A549 (cell line): Measurements from ENCODE around the gene CDC42BPB. TPM values are rescaled to one million over a fixed set of nuclear protein-coding genes. Genes with fewer than 3 reads are reported as not detected.

Source experiments
- ATAC-seq, 2 experiments: fragments of 200-7000 bp in 1 of 2; fragments of >200 bp in 1 of 2; cut with Nextera tagmentation in 1 of 2; cut with Tn5 transposase in 1 of 2; 3 replicates each; pipeline versions ENCODE4 v1.8.0 to v1.9.1; 2018 to 2020; ENCODE audit warnings: mild to moderate bottlenecking in 1 of 2, moderate library complexity in 1 of 2
- CTCF ChIA-PET: fragments of 300-600 bp; sonication (Branson Sonifier 250); formaldehyde crosslinking; extraction: SDS; loops from one replicate; lab custom pipeline; 2021; ENCODE audit warnings: antibody characterized with exemption, inconsistent platforms; lab: Yijun Ruan, JAX
- POLR2A ChIA-PET: fragments of 350-600 bp; formaldehyde crosslinking; extraction: SDS; loops from one replicate; lab custom pipeline; 2021; ENCODE audit warnings: antibody characterized with exemption, inconsistent platforms; lab: Yijun Ruan, JAX
- DNase-seq, 2 experiments: peaks; one replicate each; pipeline versions ENCODE4 v3.0.0 to v3.0.0-alpha.2; 2011 to 2016; ENCODE audit warnings: low read depth in 1 of 2, low spot score in 1 of 2
- FAIRE-seq: peaks from 2 replicates; lab custom pipeline; 2011; peaks lifted over from hg19 to GRCh38; lab: Jason Lieb, UNC
- H3K27ac ChIP-seq, 2 experiments: fragments of >200 bp; sonication (Bioruptor Twin); formaldehyde crosslinking; 3 replicates each; pipeline ENCODE4 v1.5.1; 2016 to 2017
- H3K4me1 ChIP-seq: fragments of >200 bp; sonication (Bioruptor Twin); formaldehyde crosslinking; 3 replicates; pipeline ENCODE4 v1.6.1; 2016
- H3K4me2 ChIP-seq: fragments of >200 bp; sonication (Bioruptor Twin); formaldehyde crosslinking; 3 replicates; pipeline ENCODE4 v1.6.1; 2016
- H3K4me3 ChIP-seq: fragments of >200 bp; sonication (Bioruptor Twin); formaldehyde crosslinking; 3 replicates; pipeline ENCODE4 v1.5.1; 2016
- H3K9me3 ChIP-seq: fragments of >200 bp; sonication (Bioruptor Twin); formaldehyde crosslinking; 3 replicates; pipeline ENCODE4 v1.6.1; 2016
- BHLHE40 ChIP-seq: IDR thresholded peaks from 2 replicates; pipeline ENCODE4 v1.6.1; 2012; ENCODE audit warnings: low read depth, low read length, inconsistent platforms
- CHD2 ChIP-seq: fragments of 150-350 bp; IDR thresholded peaks from 2 replicates; pipeline ENCODE4 v1.6.1; 2014; ENCODE audit warnings: low read length; ENCODE audit not compliant: partially characterized antibody
- CHD4 ChIP-seq: fragments of 200-600 bp; sonication (generic); IDR thresholded peaks from 2 replicates; pipeline ENCODE4 v1.6.1; 2016; ENCODE audit warnings: antibody characterized with exemption, mild to moderate bottlenecking, borderline replicate concordance
- EHF ChIP-seq: fragments of 250-450 bp; sonication (Bioruptor Pico); IDR thresholded peaks from 2 replicates; pipeline ENCODE4 v1.5.0; 2020; ENCODE audit warnings: mild to moderate bottlenecking
- FOSB ChIP-seq: fragments of 250-450 bp; sonication (Bioruptor Pico); IDR thresholded peaks from 2 replicates; pipeline ENCODE4 v1.5.0; 2020; ENCODE audit warnings: mild to moderate bottlenecking, moderate library complexity
- HDAC2 ChIP-seq: fragments of 200-600 bp; sonication (generic); IDR thresholded peaks from 2 replicates; pipeline ENCODE4 v1.6.1; 2016
- HOXA7 ChIP-seq: fragments of 250-450 bp; sonication (Bioruptor Pico); IDR thresholded peaks from 2 replicates; pipeline ENCODE4 v1.5.0; 2020; ENCODE audit warnings: mild to moderate bottlenecking, moderate library complexity
- HOXB5 ChIP-seq: fragments of 250-450 bp; sonication (Bioruptor Pico); IDR thresholded peaks from 2 replicates; pipeline ENCODE4 v1.5.0; 2020; ENCODE audit warnings: mild to moderate bottlenecking, moderate library complexity
- MYC ChIP-seq: IDR thresholded peaks from 2 replicates; pipeline ENCODE4 v1.6.1; 2012; ENCODE audit warnings: mild to moderate bottlenecking, inconsistent platforms, low read length, improper control_type of control experiment, borderline replicate concordance
- POLR2AphosphoS2 ChIP-seq: conservative IDR thresholded peaks from 2 replicates; pipeline ENCODE4 v1.6.1; 2012; ENCODE audit warnings: low read length, improper control_type of control experiment, inconsistent platforms
- RARB ChIP-seq: fragments of 250-450 bp; sonication (Bioruptor Pico); IDR thresholded peaks from 2 replicates; pipeline ENCODE4 v1.8.0; 2021; ENCODE audit warnings: mild to moderate bottlenecking, moderate library complexity
- RFX5 ChIP-seq: fragments of 450-650 bp; IDR thresholded peaks from 2 replicates; pipeline ENCODE4 v1.7.1; 2014; ENCODE audit warnings: antibody characterized with exemption, mild to moderate bottlenecking, moderate library complexity
- RNF2 ChIP-seq: fragments of 200-600 bp; sonication (generic); IDR thresholded peaks from 2 replicates; pipeline ENCODE4 v1.6.1; 2016; ENCODE audit warnings: low read depth, mild to moderate bottlenecking, antibody characterized with exemption, moderate library complexity, borderline replicate concordance
- SREBF2 ChIP-seq: fragments of 450-650 bp; IDR thresholded peaks from 2 replicates; pipeline ENCODE4 v1.6.1; 2014; ENCODE audit warnings: mild to moderate bottlenecking, moderate library complexity
- ZC3H11A ChIP-seq: fragments of 450-650 bp; IDR thresholded peaks from 2 replicates; pipeline ENCODE4 v1.6.1; 2014; ENCODE audit warnings: antibody characterized with exemption, mild to moderate bottlenecking
- ZNF302 ChIP-seq: fragments of 250-450 bp; sonication (Bioruptor Pico); IDR thresholded peaks from 2 replicates; pipeline ENCODE4 v1.9.0; 2021; ENCODE audit warnings: inconsistent platforms, mild to moderate bottlenecking, moderate library complexity
- ZSCAN20 ChIP-seq: fragments of 250-450 bp; sonication (Bioruptor Pico); IDR thresholded peaks from 2 replicates; pipeline ENCODE4 v1.8.0; 2022; ENCODE audit warnings: mild to moderate bottlenecking, moderate library complexity
- WGBS: methylation state at CpG from one replicate; pipeline ENCODE4 v1.1.6; 2017; ENCODE audit errors: missing lambda C conversion rate; 5-methylcytosine and 5-hydroxymethylcytosine counted together
- polyA plus RNA-seq, 4 experiments: library from polyadenylated mRNA; depleted of rRNA in 3 of 4; stranded (reverse); fragments of >200 nt; fragmentation: RNase III in 1 of 4; extraction: RNeasy Plus Mini Kit Qiagen cat#74134 plus additional on column Dnase treatment in 1 of 4; gene quantifications; 2 replicates in 3 of 4; 3 replicates in 1 of 4; pipeline ENCODE4 v1.2.3, GENCODE V29; 2011 to 2017
- TF ChIP-seq, protein P1 (sequence below): fragments of 200-600 bp; sonication (generic); IDR thresholded peaks from 2 replicates; pipeline ENCODE4 v1.6.1; 2016; ENCODE audit warnings: antibody characterized with exemption, mild to moderate bottlenecking, moderate library complexity
- TF ChIP-seq, protein P2 (sequence below): fragments of 250-450 bp; sonication (Bioruptor Pico); IDR thresholded peaks from 2 replicates; pipeline ENCODE4 v1.5.0; 2021; ENCODE audit warnings: mild to moderate bottlenecking, moderate library complexity, borderline replicate concordance
- TF ChIP-seq, protein P3 (sequence below): fragments of >200 bp; sonication (Bioruptor Twin); formaldehyde crosslinking; IDR thresholded peaks from 2 replicates; pipeline ENCODE4 v1.6.1; 2016
- TF ChIP-seq, protein P4 (sequence below): IDR thresholded peaks from 2 replicates; pipeline ENCODE4 v1.6.1; 2012; ENCODE audit warnings: low read depth, borderline replicate concordance
- TF ChIP-seq, protein P5 (sequence below): fragments of 450-650 bp; IDR thresholded peaks from 2 replicates; pipeline ENCODE4 v1.6.1; 2014; ENCODE audit warnings: antibody characterized with exemption

The CDC42BPB gene
- polyA plus RNA-seq, 2 of the 4 experiments (the other 2 are of a cell fraction): 56.4 to 57.1 TPM

DNA sequence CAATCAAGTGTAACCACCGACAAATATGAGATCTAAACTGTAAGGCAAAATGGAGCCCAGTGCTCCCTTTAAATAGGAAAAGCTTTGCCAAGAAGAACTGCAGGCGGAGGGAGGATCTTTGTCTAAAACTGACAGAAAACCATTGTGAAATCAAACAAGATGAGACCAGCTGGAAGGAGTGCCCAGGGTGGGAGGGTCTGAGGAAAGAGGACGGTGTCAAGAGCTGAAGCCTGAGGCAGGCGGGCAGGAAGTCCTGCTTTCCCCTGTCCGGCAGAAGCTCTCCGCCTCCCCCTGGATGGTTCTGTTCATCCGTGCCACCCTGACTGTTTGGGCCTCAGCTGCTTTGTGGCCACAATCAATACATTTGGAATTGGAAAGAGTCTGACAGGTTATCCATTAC lies 37.5 kb downstream of the CDC42BPB start (continued):
- TF ChIP-seq, protein P1, sequence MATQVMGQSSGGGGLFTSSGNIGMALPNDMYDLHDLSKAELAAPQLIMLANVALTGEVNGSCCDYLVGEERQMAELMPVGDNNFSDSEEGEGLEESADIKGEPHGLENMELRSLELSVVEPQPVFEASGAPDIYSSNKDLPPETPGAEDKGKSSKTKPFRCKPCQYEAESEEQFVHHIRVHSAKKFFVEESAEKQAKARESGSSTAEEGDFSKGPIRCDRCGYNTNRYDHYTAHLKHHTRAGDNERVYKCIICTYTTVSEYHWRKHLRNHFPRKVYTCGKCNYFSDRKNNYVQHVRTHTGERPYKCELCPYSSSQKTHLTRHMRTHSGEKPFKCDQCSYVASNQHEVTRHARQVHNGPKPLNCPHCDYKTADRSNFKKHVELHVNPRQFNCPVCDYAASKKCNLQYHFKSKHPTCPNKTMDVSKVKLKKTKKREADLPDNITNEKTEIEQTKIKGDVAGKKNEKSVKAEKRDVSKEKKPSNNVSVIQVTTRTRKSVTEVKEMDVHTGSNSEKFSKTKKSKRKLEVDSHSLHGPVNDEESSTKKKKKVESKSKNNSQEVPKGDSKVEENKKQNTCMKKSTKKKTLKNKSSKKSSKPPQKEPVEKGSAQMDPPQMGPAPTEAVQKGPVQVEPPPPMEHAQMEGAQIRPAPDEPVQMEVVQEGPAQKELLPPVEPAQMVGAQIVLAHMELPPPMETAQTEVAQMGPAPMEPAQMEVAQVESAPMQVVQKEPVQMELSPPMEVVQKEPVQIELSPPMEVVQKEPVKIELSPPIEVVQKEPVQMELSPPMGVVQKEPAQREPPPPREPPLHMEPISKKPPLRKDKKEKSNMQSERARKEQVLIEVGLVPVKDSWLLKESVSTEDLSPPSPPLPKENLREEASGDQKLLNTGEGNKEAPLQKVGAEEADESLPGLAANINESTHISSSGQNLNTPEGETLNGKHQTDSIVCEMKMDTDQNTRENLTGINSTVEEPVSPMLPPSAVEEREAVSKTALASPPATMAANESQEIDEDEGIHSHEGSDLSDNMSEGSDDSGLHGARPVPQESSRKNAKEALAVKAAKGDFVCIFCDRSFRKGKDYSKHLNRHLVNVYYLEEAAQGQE: no peak
- TF ChIP-seq HDAC2: no peak
- TF ChIP-seq CHD2: no peak
- no peak for TF ChIP-seq POLR2AphosphoS2
- TF ChIP-seq, all 56 proteins: peak for 0

DNA sequence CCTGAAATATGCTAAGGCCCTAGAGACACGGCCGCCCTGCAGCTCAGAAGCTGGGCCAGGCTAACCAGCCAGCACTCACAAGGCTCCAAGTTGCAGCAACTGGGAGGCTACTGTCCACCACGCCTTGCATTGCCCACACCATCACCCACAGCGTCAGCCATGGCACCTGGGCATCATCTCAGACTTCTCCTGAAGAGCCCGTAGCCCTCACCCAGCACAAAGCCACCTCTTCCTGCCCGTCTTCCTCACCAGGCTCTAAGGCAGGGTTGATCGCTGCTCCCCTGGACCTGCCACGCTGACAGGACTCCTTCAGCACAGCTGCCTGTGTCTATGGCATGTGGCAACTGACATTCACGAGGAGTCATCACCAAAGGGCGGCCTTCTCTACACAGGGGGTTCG lies 38.1 kb downstream of the CDC42BPB start:
- 96% methylated on average over 11 of the region's 11 CpGs for WGBS
- TF ChIP-seq MYC (no peak), POLR2AphosphoS2 (no peak), HOXA7 (CRISPR knock-in tag) (no peak), ZC3H11A (no peak), EHF (CRISPR knock-in tag) (no peak), RARB (CRISPR knock-in tag) (no peak), ZNF302 (CRISPR knock-in tag) (no peak)
- TF ChIP-seq, protein P2, sequence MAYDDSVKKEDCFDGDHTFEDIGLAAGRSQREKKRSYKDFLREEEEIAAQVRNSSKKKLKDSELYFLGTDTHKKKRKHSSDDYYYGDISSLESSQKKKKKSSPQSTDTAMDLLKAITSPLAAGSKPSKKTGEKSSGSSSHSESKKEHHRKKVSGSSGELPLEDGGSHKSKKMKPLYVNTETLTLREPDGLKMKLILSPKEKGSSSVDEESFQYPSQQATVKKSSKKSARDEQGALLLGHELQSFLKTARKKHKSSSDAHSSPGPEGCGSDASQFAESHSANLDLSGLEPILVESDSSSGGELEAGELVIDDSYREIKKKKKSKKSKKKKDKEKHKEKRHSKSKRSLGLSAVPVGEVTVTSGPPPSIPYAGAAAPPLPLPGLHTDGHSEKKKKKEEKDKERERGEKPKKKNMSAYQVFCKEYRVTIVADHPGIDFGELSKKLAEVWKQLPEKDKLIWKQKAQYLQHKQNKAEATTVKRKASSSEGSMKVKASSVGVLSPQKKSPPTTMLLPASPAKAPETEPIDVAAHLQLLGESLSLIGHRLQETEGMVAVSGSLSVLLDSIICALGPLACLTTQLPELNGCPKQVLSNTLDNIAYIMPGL: no peak
- TF ChIP-seq, protein P3, sequence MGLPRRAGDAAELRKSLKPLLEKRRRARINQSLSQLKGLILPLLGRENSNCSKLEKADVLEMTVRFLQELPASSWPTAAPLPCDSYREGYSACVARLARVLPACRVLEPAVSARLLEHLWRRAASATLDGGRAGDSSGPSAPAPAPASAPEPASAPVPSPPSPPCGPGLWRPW: no peak
- TF ChIP-seq, protein P4, sequence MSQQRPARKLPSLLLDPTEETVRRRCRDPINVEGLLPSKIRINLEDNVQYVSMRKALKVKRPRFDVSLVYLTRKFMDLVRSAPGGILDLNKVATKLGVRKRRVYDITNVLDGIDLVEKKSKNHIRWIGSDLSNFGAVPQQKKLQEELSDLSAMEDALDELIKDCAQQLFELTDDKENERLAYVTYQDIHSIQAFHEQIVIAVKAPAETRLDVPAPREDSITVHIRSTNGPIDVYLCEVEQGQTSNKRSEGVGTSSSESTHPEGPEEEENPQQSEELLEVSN: no peak
- H3K4me3 ChIP-seq: no peak overlapping the region
- no peak overlapping the region for H3K27ac ChIP-seq
- no peaks in the 10 kb centered on the region for H3K9me3 ChIP-seq
- no peak overlapping the region for H3K4me2 ChIP-seq
- FAIRE-seq: no peak
- CTCF ChIA-PET: interaction anchor here (1.1 to 1.7 kb wide), 4 partner anchors 13 to 87 kb away, joined by 3 to 4 read pairs (median 4); no protein-coding TSS in a partner anchor
- no peak for DNase-seq
- POLR2A ChIA-PET: no interaction called here
- ATAC-seq: no peak
- H3K4me1 ChIP-seq: peaks cover 30% of the 10 kb centered on the region

DNA sequence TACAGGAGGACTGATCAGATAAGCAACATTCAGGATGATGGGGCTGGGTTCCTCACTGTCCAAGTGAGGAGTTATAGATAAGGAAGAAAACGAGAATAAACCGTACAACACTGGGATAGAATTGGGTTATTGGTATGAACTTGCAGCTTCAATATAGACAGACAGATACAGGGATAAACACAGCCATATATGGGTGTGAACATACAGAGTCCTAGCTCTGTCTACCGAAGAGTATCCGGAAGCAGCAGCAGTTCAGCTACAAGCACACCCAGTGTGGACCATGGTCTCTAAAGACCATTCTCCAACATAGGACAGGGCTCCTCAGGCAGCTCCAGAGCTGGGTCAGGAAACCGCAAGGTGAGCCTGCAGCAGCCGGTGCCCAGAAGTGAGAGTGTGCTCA lies 40.8 kb downstream of the CDC42BPB start:
- TF ChIP-seq RNF2 (no peak), SREBF2 (no peak), MYC (no peak), RFX5 (no peak), HOXB5 (CRISPR knock-in tag) (no peak), BHLHE40 (no peak), ZSCAN20 (CRISPR knock-in tag) (no peak), FOSB (CRISPR knock-in tag) (no peak), CHD4 (no peak)
- TF ChIP-seq, protein P5, sequence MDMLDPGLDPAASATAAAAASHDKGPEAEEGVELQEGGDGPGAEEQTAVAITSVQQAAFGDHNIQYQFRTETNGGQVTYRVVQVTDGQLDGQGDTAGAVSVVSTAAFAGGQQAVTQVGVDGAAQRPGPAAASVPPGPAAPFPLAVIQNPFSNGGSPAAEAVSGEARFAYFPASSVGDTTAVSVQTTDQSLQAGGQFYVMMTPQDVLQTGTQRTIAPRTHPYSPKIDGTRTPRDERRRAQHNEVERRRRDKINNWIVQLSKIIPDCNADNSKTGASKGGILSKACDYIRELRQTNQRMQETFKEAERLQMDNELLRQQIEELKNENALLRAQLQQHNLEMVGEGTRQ: no peak
- ChIA-PET POLR2A (no interaction called here), CTCF (interaction anchor here (1.0 kb wide), 1 partner anchor 184 kb away, joined by 3 read pairs; no protein-coding TSS in a partner anchor)
- H3K9me3 ChIP-seq: no peaks in the 10 kb centered on the region
- H3K27ac ChIP-seq: no peak overlapping the region
- no peak overlapping the region for H3K4me3 ChIP-seq
- DNase-seq (no peak), FAIRE-seq (no peak), ATAC-seq (no peak)
- H3K4me2 ChIP-seq: no peak overlapping the region
- WGBS: 87% methylated on average over 6 of the region's 6 CpGs
- peaks cover 20% of the 10 kb centered on the region for H3K4me1 ChIP-seq
